CD14-positive monocyte (primary cell): ENCODE data around the gene RTCB. TPM values are rescaled to one million over a fixed set of nuclear protein-coding genes. Genes with fewer than 3 reads are reported as not detected.
"Not testable (repeated sequence)": the region's sequence is repeated elsewhere in the genome, so short reads cannot be mapped to it uniquely, and the experiment has no call there.

ENCODE experiments used
- DNase-seq, 3 donors: peaks; one replicate each; pipeline ENCODE4 v3.0.0-alpha.2; 2011 to 2022
- H2AFZ ChIP-seq: 2 replicates; pipeline ENCODE4 v1.6.0; 2012; ENCODE audit warnings: mild to moderate bottlenecking, low read depth, low read length, inconsistent platforms; ENCODE audit not compliant: insufficient read depth, poor library complexity, severe bottlenecking
- H3K27ac ChIP-seq, 2 donors: 1 replicate in 1 of 2; 2 replicates in 1 of 2; pipeline ENCODE4 v1.5.1; 2012 to 2013; ENCODE audit warnings: low read length in 2 of 2, control low read depth in 1 of 2, inconsistent platforms in 1 of 2, low read depth in 1 of 2, mild to moderate bottlenecking in 1 of 2
- H3K27me3 ChIP-seq, 2 donors: one replicate each; pipeline versions ENCODE4 v1.6.0 to v1.6.1; 2011 to 2013; ENCODE audit warnings: low read length in 2 of 2; ENCODE audit not compliant: control insufficient read depth in 2 of 2, insufficient read depth in 2 of 2
- H3K36me3 ChIP-seq, 2 donors: replicated peaks in 1 of 2; 1 replicate in 1 of 2; 2 replicates in 1 of 2; pipeline versions ENCODE4 v1.5.1 to v1.6.1; 2012 to 2013; ENCODE audit warnings: low read length in 2 of 2, control low read depth in 1 of 2, inconsistent platforms in 1 of 2, mild to moderate bottlenecking in 1 of 2; ENCODE audit not compliant: insufficient read depth in 2 of 2, control insufficient read depth in 1 of 2
- H3K4me1 ChIP-seq, 2 donors: 1 replicate in 1 of 2; 2 replicates in 1 of 2; pipeline versions ENCODE4 v1.5.1 to v1.6.1; 2012 to 2013; ENCODE audit warnings: low read length in 2 of 2, control low read depth in 1 of 2, inconsistent platforms in 1 of 2, mild to moderate bottlenecking in 1 of 2, moderate library complexity in 1 of 2; ENCODE audit not compliant: insufficient read depth in 2 of 2, control insufficient read depth in 1 of 2
- H3K4me2 ChIP-seq: replicated peaks from 2 replicates; pipeline ENCODE3; 2012; ENCODE audit warnings: low read length, moderate library complexity, mild to moderate bottlenecking; ENCODE audit not compliant: poor library complexity, severe bottlenecking; ENCODE audit errors: extremely low read depth
- H3K4me3 ChIP-seq, 3 experiments: fragments of 200-600 bp in 1 of 3; sonication (generic) in 1 of 3; replicated peaks in 1 of 3; 1 replicate in 2 of 3; 2 replicates in 1 of 3; pipeline ENCODE4 v1.5.1; 2011 to 2013; ENCODE audit warnings: low read length in 3 of 3, mild to moderate bottlenecking in 3 of 3, control low read depth in 2 of 3, low read depth in 2 of 3, inconsistent platforms in 1 of 3, moderate library complexity in 1 of 3
- H3K79me2 ChIP-seq: 2 replicates; pipeline ENCODE4 v1.6.0; 2012; ENCODE audit warnings: mild to moderate bottlenecking, control low read depth, inconsistent platforms, low read length, moderate library complexity; ENCODE audit not compliant: insufficient read depth
- H3K9ac ChIP-seq: 2 replicates; pipeline ENCODE4 v1.6.0; 2017; ENCODE audit warnings: low read length, mild to moderate bottlenecking; ENCODE audit not compliant: insufficient read depth, poor library complexity, severe bottlenecking
- H3K9me3 ChIP-seq, 2 donors: replicated peaks in 1 of 2; 1 replicate in 1 of 2; 2 replicates in 1 of 2; pipeline versions ENCODE4 v1.5.1 to v1.6.1; 2012 to 2013; ENCODE audit warnings: low read length in 2 of 2, control low read depth in 1 of 2; ENCODE audit not compliant: control insufficient read depth in 1 of 2, insufficient read depth in 1 of 2
- H4K20me1 ChIP-seq: 2 replicates; pipeline ENCODE4 v1.6.0; 2012; ENCODE audit warnings: mild to moderate bottlenecking, low read length, control low read depth, moderate library complexity; ENCODE audit not compliant: insufficient read depth
- H3K27ac Mint-ChIP-seq, 7 donors: one replicate each; pipeline ENCODE4 v1.8.0; 2020; ENCODE audit warnings: mild to moderate bottlenecking in 7 of 7, mixed read lengths in 7 of 7, moderate library complexity in 6 of 7, inconsistent platforms in 2 of 7
- H3K27me3 Mint-ChIP-seq, 3 donors: one replicate each; pipeline ENCODE4 v1.8.0; 2021 to 2022; ENCODE audit warnings: low read depth in 3 of 3, mild to moderate bottlenecking in 3 of 3, mixed read lengths in 3 of 3, moderate library complexity in 3 of 3, inconsistent platforms in 1 of 3
- H3K36me3 Mint-ChIP-seq, 2 donors: one replicate each; pipeline ENCODE4 v1.8.0; 2020; ENCODE audit warnings: mixed read lengths in 2 of 2, inconsistent platforms in 1 of 2, mild to moderate bottlenecking in 1 of 2
- H3K4me1 Mint-ChIP-seq: one replicate; pipeline ENCODE4 v1.8.0; 2020; ENCODE audit warnings: mild to moderate bottlenecking, mixed read lengths
- H3K4me3 Mint-ChIP-seq, 2 donors: one replicate each; pipeline ENCODE4 v1.8.0; 2020; ENCODE audit warnings: mild to moderate bottlenecking in 2 of 2, mixed read lengths in 2 of 2, moderate library complexity in 1 of 2
- H3K9me3 Mint-ChIP-seq, 7 donors: one replicate each; pipeline ENCODE4 v1.8.0; 2020 to 2022; ENCODE audit warnings: mixed read lengths in 7 of 7, mild to moderate bottlenecking in 6 of 7, moderate library complexity in 6 of 7, inconsistent platforms in 2 of 7
- WGBS: methylation state at CpG from one replicate; pipeline ENCODE4 v1.1.5; 2013; ENCODE audit warnings: missing lambda C conversion rate; ENCODE audit not compliant: insufficient coverage; 5-methylcytosine and 5-hydroxymethylcytosine counted together
- intact Hi-C, 2 donors: fragments of 100-400 bp; cut with micrococcal nuclease; formaldehyde crosslinking; loops; one replicate each; pipeline versions ENCODE4 v1.15.0 to v1.15.1; 2023
- polyA plus RNA-seq, 3 donors: library from polyadenylated mRNA; depleted of rRNA in 1 of 3; unstranded in 2 of 3; stranded (reverse) in 1 of 3; fragments of 300-500 nt in 2 of 3; fragments of >200 nt in 1 of 3; fragmentation: Illumina TruSeq in 2 of 3; gene quantifications; 1 replicate in 2 of 3; 2 replicates in 1 of 3; pipeline ENCODE4 v1.2.3, GENCODE V29; 2012 to 2021
- TF ChIP-seq, protein P1 (sequence below): fragments of 200-600 bp; IDR thresholded peaks from one replicate; pipeline ENCODE4 v1.8.0; 2022; ENCODE audit warnings: antibody characterized with exemption, mild to moderate bottlenecking

The RTCB gene
- polyA plus RNA-seq, 3 donors = 41.5 to 106 (median 104) TPM

DNA sequence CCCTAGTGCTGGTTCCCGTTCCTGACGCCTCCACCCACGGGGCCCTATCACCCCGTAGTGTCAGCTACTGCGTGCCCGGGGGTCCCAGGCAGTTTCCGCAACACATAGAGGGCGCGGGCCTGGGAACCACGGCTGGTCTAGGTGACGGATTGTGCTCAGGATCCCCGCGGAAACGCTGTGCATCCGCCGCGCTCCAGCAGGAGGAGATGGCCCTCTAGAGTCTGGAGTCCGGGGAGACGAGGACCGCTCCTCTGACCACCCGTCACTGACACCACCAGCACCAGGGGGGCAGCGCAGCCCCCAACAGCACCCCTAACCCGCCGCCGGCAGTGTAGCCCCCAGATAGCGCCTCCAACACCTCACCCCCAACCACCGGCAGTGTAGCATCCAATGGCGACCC, 58.8 kb downstream of the RTCB start:
- intact Hi-C loops = no loop called here
- H3K4me1 ChIP-seq = no peaks in the 10 kb centered on the region
- Mint-ChIP-seq H3K36me3 (no peaks in the 10 kb centered on the region), H3K9me3 (peaks cover 4 to 18% (median 11%) of the 10 kb centered on the region in 7 donors), H3K4me1 (no peaks in the 10 kb centered on the region), H3K27me3 (peaks cover 2 to 7% (median 5%) of the 10 kb centered on the region in 3 donors), H3K27ac (no peak overlapping the region), H3K4me3 (no peak overlapping the region)
- TF ChIP-seq, protein P1, sequence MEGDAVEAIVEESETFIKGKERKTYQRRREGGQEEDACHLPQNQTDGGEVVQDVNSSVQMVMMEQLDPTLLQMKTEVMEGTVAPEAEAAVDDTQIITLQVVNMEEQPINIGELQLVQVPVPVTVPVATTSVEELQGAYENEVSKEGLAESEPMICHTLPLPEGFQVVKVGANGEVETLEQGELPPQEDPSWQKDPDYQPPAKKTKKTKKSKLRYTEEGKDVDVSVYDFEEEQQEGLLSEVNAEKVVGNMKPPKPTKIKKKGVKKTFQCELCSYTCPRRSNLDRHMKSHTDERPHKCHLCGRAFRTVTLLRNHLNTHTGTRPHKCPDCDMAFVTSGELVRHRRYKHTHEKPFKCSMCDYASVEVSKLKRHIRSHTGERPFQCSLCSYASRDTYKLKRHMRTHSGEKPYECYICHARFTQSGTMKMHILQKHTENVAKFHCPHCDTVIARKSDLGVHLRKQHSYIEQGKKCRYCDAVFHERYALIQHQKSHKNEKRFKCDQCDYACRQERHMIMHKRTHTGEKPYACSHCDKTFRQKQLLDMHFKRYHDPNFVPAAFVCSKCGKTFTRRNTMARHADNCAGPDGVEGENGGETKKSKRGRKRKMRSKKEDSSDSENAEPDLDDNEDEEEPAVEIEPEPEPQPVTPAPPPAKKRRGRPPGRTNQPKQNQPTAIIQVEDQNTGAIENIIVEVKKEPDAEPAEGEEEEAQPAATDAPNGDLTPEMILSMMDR = no peak
- WGBS = 97% methylated on average over 24 of the region's 28 CpGs
- no peaks in the 10 kb centered on the region for H3K36me3 ChIP-seq
- no peaks in the 10 kb centered on the region for H3K27me3 ChIP-seq
- H3K9ac ChIP-seq = no peak overlapping the region
- no peaks in the 10 kb centered on the region for H3K79me2 ChIP-seq
- no peaks in the 10 kb centered on the region for H4K20me1 ChIP-seq
- H3K9me3 ChIP-seq = peaks cover 0 to 15% of the 10 kb centered on the region in 2 donors
- H3K27ac ChIP-seq = no peak overlapping the region
- no peak overlapping the region for H3K4me3 ChIP-seq
- H2AFZ ChIP-seq = no peak overlapping the region
- no peak for DNase-seq
- no peak overlapping the region for H3K4me2 ChIP-seq

DNA sequence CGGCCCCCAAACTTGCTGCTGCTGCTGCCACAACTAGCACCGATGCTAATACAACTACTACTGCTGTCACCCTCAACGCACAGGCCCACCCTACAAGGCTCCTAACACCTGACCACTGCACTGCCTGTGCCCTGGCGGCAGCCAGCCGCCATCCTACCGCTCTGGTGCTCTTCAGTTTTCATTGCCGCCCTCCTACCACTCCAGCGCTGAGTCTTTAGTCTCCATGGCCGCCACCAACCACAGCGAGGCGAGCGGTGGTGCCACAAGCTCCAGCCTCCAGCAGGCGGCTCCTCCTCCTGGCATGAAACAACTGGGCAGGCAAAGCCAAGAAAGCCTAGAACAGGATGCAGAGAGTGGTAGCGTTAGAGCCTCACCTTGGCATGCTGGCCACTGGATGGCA, 59.4 kb downstream of the RTCB start:
- DNase-seq = no peak
- WGBS = 99% methylated on average over 14 of the region's 14 CpGs
- Histone ChIP-seq H3K36me3 (no peaks in the 10 kb centered on the region), H3K79me2 (no peaks in the 10 kb centered on the region), H3K4me2 (no peak overlapping the region), H3K27ac (no peak overlapping the region), H3K27me3 (no peaks in the 10 kb centered on the region), H3K9me3 (peaks cover 0 to 15% of the 10 kb centered on the region in 2 donors), H3K9ac (no peak overlapping the region), H4K20me1 (no peaks in the 10 kb centered on the region), H2AFZ (no peak overlapping the region), H3K4me1 (no peaks in the 10 kb centered on the region), H3K4me3 (no peak overlapping the region)
- H3K4me1 Mint-ChIP-seq = no peaks in the 10 kb centered on the region
- TF ChIP-seq, protein P1 = no peak
- peaks cover 4 to 18% (median 11%) of the 10 kb centered on the region in 7 donors for H3K9me3 Mint-ChIP-seq
- no peak overlapping the region for H3K4me3 Mint-ChIP-seq
- H3K27ac Mint-ChIP-seq = no peak overlapping the region
- intact Hi-C loops = no loop called here
- peaks cover 2 to 7% (median 5%) of the 10 kb centered on the region in 3 donors for H3K27me3 Mint-ChIP-seq
- H3K36me3 Mint-ChIP-seq = no peaks in the 10 kb centered on the region

DNA sequence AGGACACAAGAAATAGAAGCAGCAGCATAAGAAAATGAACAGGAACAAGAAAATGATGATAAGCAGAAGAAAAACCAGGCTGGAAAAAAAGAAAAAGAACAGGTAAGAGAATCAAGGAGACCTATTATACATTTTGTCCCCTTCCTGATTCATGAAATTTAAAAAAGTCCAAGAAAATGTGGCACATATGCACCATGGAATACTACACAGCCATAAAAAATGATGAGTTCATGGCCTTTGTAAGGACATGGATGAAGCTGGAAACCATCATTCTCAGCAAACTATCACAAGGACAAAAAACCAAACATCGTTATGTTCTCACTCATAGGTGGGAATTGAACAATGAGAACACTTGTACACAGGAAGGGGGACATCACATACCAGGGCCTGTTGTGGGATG, 60.2 kb downstream of the RTCB start:
- H3K27me3 Mint-ChIP-seq, H4K20me1 ChIP-seq, H2AFZ ChIP-seq, H3K4me3 ChIP-seq, H3K27me3 ChIP-seq, H3K4me1 ChIP-seq, H3K9ac ChIP-seq, H3K4me1 Mint-ChIP-seq, H3K79me2 ChIP-seq, DNase-seq, H3K27ac Mint-ChIP-seq, H3K4me2 ChIP-seq, H3K27ac ChIP-seq, intact Hi-C loops, H3K36me3 Mint-ChIP-seq, H3K36me3 ChIP-seq, H3K4me3 Mint-ChIP-seq: not testable (repeated sequence)
- H3K9me3 Mint-ChIP-seq = peaks cover 5 to 18% (median 11%) of the 10 kb centered on the region in 7 donors
- WGBS = no CpG with 5 or more reads among the region's 1 CpG
- peaks cover 0 to 15% of the 10 kb centered on the region in 2 donors for H3K9me3 ChIP-seq
